ENCODE measurements around the gene MDH1B.
A peak's percentile ranks its signal among the peaks of the same experiment; 100 is the strongest.
"Not testable (repeated sequence)": the region's sequence is repeated elsewhere in the genome, so short reads cannot be mapped to it uniquely, and the experiment has no call there.

MDH1B gene

DNA sequence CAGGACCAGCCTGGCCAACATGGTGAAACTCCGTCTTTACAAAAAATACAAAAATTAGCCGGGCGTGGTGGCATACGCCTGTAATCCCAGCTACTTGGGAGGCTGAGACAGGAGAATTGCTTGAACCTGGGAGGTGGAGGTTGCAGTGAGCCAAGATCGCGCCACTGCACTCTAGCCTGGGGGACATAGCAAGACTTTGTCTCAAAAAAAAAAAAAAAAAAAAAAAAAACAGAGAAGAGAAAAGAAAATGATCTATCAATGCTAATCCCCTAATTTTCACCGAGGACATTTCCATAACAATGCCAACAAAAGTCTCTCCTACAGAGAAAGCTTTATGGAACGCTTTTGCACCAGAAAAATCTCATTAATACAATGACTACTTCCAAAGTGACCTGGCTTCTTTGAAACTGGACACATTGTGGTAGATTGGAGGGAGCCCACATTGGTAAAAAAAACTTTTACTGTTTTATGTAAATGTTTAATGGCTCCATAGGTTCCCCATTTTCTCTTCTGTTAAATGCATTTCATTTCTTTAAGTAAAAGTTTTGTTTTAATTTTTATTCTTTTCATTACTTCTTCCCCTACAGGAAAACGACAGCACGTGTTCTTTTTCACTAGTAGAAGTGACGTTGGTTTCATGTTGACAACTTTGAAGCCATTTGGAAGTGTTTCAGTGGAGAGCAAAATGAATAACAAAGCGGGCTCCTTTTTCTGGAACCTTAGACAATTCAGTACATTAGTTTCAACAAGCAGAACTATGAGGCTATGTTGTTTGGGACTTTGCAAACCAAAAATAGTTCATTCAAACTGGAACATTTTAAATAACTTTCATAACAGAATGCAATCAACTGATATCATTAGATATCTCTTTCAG lies 1.2 kb upstream of the MDH1B start:
- DNase-seq: no peak

DNA sequence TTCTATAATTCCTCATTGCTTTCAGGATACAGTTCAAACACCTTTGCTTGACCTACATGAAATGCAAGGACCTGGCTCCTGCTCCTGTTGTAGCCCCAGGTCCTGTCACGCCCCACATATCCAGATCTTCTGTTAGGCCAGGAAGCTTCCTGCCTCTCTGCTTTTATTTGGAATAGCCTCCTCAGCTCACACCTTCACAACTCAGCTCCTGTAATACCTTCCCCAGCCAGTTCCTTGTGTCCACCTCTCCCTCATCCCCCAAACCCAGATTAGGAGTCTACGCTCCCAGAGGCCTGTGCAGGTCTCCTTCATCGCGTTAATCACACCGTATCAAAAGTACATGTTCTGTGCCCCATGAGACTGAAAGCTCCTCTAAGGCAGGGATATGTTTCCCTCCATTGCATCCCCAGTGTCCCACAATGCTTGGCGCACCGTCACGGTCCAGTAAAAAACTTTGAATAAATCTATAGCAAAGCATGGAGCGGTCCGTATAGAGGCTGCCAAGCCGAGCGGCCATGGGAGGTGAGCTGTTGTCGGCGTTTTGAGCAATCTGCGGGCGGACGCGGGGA lies 371 bp downstream of the MDH1B start:
- DNase-seq: no peak

DNA sequence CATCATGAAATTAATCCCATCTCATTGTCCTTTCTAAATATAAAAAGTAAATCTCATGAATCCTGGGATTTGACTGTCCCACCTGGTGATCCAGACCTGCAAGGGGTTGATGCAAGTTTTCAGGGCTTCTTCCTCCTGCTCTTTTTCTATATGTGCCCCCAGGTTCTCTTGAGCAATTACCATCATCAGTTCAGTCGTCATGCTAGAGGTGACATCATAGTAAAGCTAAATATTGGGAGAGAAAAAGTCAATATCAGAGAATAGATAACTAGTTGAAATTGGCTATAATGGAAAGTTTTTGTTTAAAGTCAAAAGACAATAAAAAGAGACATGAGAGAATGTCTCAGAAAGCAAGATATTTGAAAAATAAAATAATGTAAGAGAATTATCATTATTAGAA lies 8.3 kb downstream of the MDH1B start:
- no peak for DNase-seq

DNA sequence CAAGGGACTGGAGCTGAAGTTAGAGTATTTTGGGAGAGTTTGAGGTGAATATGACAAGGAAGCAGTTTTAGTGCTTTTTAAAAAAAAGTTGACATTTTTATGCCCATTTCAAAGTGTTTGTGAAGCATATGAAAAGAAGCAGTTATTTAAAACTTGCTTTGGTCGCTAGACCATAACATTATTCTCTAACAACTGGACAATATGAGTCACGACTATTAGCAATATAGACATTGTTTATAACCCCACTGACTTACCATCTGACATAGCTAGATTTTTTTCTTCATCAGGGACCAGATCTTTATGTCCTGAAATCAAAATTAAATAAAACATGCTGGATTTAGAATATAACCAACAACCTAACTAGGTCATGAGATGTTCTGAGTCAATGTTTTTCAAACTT lies 24.3 kb downstream of the MDH1B start:
- DNase-seq: no peak

DNA sequence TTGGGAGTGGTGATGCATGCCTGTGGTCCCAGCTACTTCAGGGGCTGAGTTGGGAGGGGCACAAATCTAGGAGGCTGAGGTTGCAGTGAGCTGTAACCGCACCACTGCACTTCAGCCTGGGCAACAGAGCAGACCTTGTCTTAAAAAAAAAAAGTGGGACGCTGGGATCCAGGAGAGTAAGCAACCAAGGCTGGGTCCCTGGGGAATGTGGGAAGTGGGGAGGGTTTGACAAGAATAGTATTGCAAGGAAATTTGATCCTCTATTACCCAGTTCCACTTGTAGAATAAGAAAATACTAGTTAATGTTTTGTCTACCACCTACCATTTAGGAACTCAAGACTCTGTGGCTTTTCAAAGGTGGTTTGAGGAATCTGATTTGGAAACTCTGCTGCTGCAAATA lies 25.9 kb downstream of the MDH1B start:
- no peak for DNase-seq

DNA sequence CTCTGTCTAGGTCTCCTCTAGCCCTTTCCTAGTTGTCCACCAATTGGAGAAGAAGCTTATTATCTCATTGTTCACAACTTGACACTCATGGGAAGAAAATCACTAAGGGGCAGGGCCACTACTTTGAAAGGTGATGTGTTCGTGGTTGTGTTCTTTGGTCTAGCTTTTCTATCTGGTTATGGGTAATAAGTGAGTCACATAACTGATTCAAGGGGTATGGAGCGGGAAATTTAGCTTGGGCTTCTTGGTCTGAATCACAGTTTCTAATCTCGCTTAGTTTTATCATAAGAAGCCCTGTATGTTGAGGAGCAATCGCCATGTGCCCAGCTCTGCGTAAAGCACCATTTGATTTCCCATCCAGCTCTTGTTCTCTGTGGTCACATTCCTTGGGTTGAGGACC lies 28.2 kb downstream of the MDH1B start:
- DNase-seq: no peak

DNA sequence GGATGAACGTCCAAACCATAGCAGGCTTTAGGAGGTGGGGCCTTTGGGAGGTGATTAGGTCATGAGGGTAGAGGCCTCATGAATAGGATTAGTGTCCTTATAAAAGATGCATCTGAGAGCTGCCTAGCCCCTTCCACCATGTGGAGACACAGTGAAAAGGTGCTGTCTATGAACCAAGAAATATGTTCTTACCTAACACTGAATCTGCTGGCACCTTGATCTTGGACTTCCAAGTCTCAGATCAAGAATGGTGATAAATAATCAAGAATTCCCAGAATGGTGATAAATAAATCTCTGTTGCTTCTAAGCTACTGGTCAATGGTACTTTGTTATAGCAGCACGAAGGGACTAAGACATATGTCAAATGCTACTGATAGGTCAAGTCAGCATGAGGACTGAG lies 31.8 kb downstream of the MDH1B start:
- no peak for DNase-seq

DNA sequence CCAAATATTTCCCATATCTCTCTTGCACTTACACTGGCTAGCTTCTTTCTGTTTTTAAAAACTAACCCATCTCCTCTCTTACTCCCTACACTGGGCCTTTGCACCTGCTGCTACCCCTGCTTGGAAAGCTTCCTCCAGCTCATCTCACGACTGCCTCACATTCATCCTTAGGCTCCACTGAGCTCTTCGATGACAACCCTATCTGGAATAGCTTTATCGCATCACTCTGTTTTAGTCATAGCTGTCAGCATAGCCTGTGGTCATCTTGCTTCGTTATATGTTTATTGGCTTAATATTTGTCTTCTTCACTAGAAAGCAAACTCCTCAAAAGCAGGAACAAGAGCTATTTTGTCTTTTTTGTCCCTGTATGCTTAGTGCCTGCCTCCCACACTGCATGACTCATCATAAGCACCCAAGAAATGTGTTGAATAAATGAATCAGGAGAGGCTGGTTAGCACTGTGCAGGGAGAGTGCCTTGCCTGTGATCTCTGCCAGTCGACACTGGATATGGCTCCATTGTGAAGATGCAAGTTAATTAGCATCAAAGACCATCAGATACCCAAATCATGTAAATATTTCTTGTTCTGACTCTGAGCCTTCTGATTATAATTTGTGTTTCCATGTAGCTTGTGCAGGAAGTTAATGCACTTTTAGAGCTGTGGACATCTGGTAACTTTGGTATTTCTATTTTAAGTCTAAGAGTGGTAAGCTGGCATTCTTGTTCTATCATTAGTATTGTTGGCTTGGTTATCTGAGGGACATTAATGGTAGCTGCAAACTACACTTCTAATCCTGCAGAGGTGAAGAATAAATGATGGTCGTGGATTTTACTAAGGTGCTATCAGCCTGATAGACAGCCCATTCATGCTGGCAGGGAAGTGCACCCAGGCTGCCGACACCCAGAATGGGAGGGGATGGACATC lies 36.6 kb downstream of the MDH1B start:
- peak; percentile 35 to 67 for DNase-seq

DNA sequence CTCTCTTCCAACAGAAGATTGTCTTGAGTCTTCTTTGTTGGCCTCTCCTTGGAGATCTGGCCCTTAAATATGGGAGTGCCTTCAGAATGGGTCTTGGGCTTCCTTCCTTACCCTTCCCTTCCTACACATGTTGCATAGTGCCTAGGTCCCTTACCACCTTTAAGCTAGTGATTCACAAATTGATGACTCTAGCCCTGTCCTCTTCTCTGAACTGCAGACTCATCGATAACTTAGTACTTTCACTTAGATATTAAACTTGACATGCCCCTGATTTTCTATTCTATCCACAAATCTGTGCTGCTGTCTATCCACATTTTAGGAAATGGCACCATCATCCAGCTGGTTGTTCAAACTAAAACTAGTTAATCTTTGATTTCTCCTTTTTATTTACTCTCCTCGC lies 37.8 kb downstream of the MDH1B start:
- no peak for DNase-seq

DNA sequence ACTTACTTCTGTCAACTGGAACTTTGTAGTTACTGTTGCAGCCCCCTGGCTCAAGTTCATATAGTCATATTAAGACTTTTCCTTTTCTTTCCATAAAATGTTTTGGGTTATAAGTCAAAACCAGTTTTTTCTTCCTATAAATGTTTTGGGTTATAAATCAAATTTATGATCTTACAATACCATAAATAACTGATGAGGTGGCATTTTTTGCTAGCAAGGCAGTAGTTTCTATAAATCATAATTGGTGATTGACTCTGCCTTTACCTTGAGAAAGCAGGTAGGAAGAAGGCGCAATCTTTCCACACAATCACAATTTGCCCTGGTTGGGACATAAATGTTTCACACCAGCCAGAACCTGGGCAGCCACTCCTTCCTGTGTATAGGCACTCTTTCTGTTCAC lies 41.8 kb downstream of the MDH1B start:
- DNase-seq: no peak

DNA sequence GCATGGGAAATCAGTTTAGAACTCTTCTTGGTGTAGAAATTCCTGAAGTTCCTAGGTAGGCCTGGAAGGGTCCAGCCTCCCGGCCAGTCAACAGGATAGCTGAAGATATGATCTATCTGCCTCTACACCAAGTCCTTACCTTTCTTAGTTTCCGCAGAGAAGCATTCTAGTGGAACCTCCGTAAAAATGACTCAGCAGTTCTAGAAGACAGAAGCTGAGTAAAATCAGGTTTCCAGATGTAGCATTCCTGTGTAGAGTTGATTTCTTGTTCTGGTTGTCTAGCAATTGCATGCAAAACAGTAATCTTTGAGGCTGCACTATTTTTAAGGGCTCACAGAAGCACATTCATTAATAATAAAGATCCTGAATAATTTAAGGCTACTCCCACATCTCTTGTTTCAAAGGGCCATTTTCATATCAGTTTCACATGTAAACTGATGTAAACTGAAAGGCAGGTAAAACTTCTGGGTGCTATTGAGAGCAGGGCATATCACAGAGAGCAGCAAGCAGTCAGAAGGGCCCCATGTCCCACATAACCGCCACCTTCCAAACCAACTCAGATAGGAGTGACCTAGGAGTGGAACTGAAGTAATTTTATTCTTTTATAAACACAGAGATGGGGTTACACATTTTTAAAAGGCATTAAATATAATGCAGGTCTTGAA lies 43.7 kb downstream of the MDH1B start:
- no peak for DNase-seq

DNA sequence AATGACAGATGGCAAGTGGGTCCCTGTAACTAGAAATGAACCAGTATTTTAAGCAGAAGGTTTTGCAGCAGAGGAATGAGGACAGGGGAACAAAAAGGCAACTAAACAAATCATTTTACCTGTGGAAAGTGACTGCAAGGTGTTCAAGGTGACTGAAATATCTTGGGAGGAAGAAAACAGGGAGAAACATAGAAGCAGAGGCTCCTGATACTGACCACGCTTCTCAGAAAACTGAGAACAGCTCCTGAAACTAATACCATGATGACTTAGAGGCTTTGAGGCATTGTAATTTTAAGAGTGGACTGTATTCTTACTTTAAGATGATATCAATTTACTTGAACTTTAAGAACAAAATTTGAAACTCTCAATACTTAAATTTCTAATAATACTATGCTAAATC lies 46.8 kb downstream of the MDH1B start, which contains the start of gene DYTN:
DYTN (minus strand) TSS at position 101 of the 400 bp plus-strand sequence. CDS start 117 bp downstream, outside the sequence.
- no peak for DNase-seq

DNA sequence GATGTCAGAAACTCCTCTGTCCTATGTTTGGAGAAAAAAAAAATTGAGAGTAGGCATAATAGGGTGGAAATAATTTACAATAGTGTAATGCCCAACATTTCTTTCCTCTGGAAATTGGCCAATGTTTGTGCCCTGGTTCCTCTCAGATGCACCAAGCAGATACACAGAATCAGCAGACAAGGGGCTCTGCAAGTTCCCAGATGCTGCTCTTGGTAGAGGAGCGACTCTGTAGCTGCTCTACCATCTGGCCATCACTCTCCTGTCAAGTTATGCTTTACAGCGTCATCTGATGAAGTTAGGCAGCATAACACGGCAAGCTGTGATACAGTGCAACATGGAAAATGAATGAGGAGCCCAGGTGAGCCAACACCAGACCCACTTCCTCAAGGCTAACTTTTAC lies 48.5 kb downstream of the MDH1B start:
- DNase-seq: no peak

DNA sequence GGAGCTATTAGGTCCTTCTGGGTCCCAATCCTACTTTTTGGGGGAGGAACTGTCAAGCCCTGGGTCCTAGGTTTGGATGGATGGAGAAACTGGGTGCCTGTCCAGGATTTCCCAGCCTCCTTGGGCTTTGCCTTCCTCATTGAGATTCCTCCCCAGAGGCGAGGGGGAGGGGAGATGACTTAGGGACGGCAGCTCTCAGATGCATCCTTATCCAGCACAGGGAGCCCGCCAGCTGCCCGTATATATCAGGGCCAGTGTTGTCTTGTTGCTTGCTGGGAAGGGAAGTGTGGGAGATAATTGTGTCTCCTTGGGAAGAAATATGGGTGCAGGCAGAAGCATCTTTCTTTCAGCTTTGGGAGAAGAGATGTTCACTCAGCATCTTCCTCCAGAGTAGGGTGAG lies 49.9 kb downstream of the MDH1B start:
- DNase-seq: not testable (repeated sequence)

DNA sequence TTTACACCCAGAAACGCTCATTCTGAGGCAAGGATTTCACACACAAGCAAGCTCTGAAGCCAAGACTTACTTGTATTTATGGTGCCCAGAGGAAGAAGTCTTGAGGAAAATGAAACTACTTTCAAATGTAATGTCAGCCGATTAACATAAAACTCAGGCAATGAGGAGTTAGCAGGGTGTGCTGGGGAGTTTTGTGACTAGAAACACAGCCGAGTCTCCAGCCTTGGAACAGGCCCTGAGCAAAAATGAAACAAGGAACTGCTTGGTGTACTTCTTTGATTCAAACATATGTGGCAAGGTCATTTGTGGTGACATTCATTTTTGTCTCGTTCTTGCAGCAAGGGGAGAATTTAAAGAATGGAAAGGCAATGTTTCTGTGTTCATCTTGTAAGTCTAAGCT lies 51.4 kb downstream of the MDH1B start:
- peak; percentile 47 to 53 for DNase-seq

DNA sequence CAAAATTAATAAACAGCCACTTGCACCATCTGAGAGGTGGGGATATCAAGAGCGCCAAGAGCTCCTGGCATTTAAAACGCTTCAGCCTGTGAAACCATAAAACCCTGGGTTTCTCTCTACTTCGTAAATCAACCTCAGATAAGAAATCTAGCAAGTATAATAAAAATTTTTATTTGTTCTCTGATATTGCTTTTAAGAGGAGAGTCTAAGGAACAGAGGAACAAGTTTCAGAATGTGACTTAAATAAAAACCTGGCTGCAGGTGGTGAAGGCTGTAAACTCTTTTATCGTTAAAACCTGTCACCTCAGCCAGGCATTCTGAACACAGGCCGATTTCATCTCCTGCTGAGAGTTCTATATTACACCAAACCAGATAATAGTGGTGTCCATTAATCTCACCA lies 56.8 kb downstream of the MDH1B start:
- DNase-seq: no peak

DNA sequence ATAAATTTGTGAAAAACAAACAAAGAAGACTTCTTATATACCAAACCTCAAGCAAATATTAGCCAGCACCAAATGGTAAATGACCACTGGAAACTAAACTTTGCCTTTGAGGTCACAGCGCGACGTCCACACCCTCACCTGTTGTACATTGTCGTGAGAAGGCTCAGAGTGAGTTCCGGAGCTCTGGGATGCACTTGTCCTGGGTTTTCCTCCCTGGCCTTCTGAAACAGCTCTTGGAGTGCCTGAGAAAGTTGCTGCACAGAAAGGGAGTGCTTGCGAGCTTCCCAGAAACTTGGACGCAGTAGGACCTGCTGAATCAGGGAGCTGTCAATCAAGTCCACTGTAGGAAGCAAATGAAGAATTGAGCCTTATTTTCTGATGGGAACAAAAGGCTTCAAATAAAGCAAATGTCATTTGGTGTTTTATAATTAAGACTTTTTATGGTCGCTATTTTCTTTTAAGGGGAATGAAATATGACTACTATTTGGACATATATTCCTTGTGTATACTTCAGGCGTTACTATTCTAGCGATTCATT lies 57.9 kb downstream of the MDH1B start:
- no peak for DNase-seq

DNA sequence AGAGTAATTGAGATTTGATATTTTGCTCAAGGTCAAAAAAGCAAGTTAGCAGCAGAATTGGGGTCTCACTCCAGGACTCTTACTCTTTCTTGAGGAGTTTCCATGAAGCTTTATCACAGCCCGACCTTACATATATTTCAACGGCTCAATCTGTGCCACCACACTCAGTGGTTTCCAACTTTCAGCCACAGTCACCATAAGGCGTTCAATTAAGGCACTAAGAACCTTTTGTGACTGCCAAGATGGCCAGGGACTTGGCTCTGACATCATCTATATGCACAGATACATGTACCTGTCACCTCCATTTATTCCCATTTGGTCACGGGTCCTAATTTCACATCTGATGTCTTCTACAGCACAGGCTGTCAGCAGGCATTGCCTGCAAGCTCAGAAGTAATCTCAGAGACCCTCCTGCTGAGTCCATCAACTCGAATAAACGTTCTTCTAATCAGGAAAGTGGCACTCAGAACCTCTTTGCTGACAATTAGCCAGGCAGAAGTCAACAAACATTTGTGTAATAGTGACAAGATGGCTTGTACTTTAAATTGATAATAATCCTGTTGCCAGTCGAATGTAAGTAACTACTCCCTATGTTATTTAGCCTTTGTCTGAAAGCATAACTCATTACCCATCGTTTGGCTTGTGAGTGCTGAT lies 63.0 kb downstream of the MDH1B start:
- DNase-seq: no peak

DNA sequence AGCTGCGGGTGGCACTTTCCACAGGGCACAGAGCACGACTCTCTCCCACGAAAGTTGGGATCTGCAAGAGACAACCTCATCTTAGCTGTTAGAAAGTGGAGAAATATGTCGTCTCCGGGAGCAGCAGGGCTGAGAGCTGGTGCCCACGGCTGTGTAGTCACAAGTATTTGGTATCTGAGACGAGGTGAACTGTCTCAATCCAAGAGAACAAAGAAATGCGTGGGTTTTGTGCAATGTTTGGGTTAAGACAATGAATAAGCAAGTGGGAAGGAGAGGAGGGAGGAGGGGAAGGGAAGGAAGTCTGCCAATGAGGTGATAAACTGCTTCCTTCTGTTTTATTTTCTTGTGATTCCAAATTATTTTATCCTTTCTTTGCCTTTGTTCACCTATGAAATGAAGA lies 65.0 kb downstream of the MDH1B start:
- DNase-seq: peak; percentile 7 to 34

DNA sequence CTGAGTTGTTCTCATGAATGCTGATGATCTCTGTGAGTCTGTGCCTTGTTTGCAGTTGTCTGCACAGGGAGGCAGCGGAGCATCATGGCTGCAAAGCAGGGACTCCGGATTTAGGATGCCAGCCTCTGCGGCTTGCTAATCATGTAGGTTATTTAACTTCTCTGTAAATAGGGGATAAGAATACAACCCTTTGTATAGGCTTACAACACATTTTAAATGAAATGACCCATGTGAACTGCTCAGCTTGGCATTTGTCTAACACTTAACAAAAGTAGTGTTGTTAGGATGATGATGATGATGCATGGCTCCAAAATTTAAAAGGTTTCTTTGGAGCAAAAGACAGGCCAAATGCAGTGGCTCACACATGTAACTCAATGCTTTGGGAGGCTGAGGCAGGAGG lies 66.3 kb downstream of the MDH1B start:
- DNase-seq: no peak

DNA sequence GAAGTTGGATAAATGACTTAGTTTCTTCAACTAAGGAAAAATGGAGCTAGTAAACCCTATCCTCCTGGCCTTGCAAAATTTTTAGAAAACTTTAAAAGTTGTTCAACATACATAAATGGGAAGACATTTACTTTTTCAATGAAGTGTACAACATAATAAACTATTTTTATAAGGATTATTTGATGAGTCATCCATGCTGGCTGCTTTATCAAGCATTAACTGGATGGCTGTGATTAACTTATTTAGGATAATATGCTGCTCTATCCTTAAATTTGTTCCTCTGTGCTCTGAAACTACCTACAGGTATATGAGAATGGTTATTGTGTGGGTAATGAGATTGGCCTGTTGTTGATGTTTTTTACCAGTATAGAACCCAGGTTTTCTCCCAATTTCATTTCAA lies 68.2 kb downstream of the MDH1B start:
- no peak for DNase-seq

Data from inflammatory macrophage treated with lipopolysaccharide for 1 hour (primary cell).